HepG2 (cell line): Measurements from ENCODE around the gene PRM3. TPM values are rescaled to one million over a fixed set of nuclear protein-coding genes. Genes with fewer than 3 reads are reported as not detected.
A peak's percentile ranks its signal among the peaks of the same experiment; 100 is the strongest.

Experiments used
- ATAC-seq: fragments of 200-7000 bp; cut with Tn5 transposase; 3 replicates; pipeline ENCODE4 v1.9.1; 2020; ENCODE audit warnings: mild to moderate bottlenecking, moderate library complexity
- BruUV-seq: library from RNA; stranded (reverse); fragments of 400-500 nt; replicated peaks from 2 replicates; lab custom pipeline; 2021; lab: Mats Ljungman, UMichigan
- CTCF ChIA-PET: fragments of 300-600 bp; formaldehyde crosslinking; extraction: SDS; loops from one replicate; lab custom pipeline; 2021; ENCODE audit warnings: low total read pairs, inconsistent platforms, low intra/inter-chr PET ratio; lab: Yijun Ruan, JAX
- POLR2A ChIA-PET: fragments of 350-600 bp; sonication (Branson Sonifier 250); formaldehyde crosslinking; loops from one replicate; lab custom pipeline; 2020; ENCODE audit warnings: antibody characterized with exemption, inconsistent platforms; lab: Yijun Ruan, JAX
- DNase-seq: peaks from one replicate; pipeline ENCODE4 v3.0.0-alpha.2; 2015; ENCODE audit warnings: low spot score
- FAIRE-seq: peaks from 3 replicates; lab custom pipeline; 2011; peaks lifted over from hg19 to GRCh38; lab: Jason Lieb, UNC
- H2AFZ ChIP-seq: one replicate; pipeline ENCODE4 v1.6.1; 2011; ENCODE audit warnings: low read length, inconsistent platforms
- H3K27ac ChIP-seq: fragments of 300-600 bp; 3 replicates; pipeline ENCODE4 v1.8.0; 2011; ENCODE audit warnings: mixed run types, mild to moderate bottlenecking, mixed read lengths, low read length, inconsistent platforms; ENCODE audit not compliant: insufficient read depth; ENCODE audit errors: extremely low read length
- H3K27me3 ChIP-seq, 2 experiments: fragments of 200-600 bp in 1 of 2; 2 replicates in 1 of 2; 3 replicates in 1 of 2; pipeline versions ENCODE4 v1.6.0 to v1.8.0; 2011; ENCODE audit warnings: low read length in 2 of 2, mild to moderate bottlenecking in 2 of 2, moderate library complexity in 2 of 2, inconsistent platforms in 1 of 2; ENCODE audit not compliant: insufficient read depth in 2 of 2, control insufficient read depth in 1 of 2
- H3K36me3 ChIP-seq, 2 experiments: fragments of 200-600 bp in 1 of 2; replicated peaks in 1 of 2; 2 replicates in 1 of 2; 3 replicates in 1 of 2; pipeline versions ENCODE4 v1.5.1 to v1.8.0; 2011; ENCODE audit warnings: low read length in 2 of 2, inconsistent platforms in 1 of 2; ENCODE audit not compliant: insufficient read depth in 2 of 2, control insufficient read depth in 1 of 2
- H3K4me1 ChIP-seq: 2 replicates; pipeline ENCODE4 v1.5.1; 2012; ENCODE audit warnings: low read length, inconsistent platforms; ENCODE audit not compliant: insufficient read depth
- H3K4me2 ChIP-seq: 2 replicates; pipeline ENCODE4 v1.6.0; 2011; ENCODE audit warnings: low read depth, low read length, inconsistent platforms
- H3K4me3 ChIP-seq, 3 experiments: fragments of 200-600 bp in 1 of 3; sonication (generic), shearing (Covaris generic) in 1 of 3; replicated peaks in 1 of 3; 2 replicates each; pipeline ENCODE4 v1.5.1; 2011 to 2016; ENCODE audit warnings: low read length in 3 of 3, inconsistent platforms in 2 of 3, low read depth in 2 of 3, mild to moderate bottlenecking in 2 of 3, control low read depth in 1 of 3, mixed read lengths in 1 of 3; ENCODE audit not compliant: insufficient read depth in 1 of 3
- H3K79me2 ChIP-seq: one replicate; pipeline ENCODE4 v1.6.1; 2011; ENCODE audit warnings: low read length, inconsistent platforms; ENCODE audit not compliant: insufficient read depth
- H3K9ac ChIP-seq: 2 replicates; pipeline ENCODE4 v1.6.0; 2011; ENCODE audit warnings: mild to moderate bottlenecking, low read depth, low read length, inconsistent platforms; ENCODE audit not compliant: insufficient read depth
- H3K9me3 ChIP-seq: 2 replicates; pipeline ENCODE4 v1.5.1; 2012; ENCODE audit warnings: mild to moderate bottlenecking, low read length
- H4K20me1 ChIP-seq: 2 replicates; pipeline ENCODE4 v1.6.0; 2011; ENCODE audit warnings: inconsistent platforms, mild to moderate bottlenecking, low read length, moderate library complexity; ENCODE audit not compliant: insufficient read depth
- CBX1 ChIP-seq: IDR thresholded peaks from one replicate; pipeline ENCODE4 v1.6.1; 2016; ENCODE audit warnings: antibody characterized with exemption, low read depth
- HMGA1 ChIP-seq: sonication (generic); formaldehyde crosslinking; conservative IDR thresholded peaks from 2 replicates; pipeline ENCODE4 v1.4.0; 2020; ENCODE audit warnings: missing genetic modification reagents
- LCORL ChIP-seq, 2 experiments: fragments of 450-650 bp in 1 of 2; sonication (generic) in 1 of 2; formaldehyde crosslinking in 1 of 2; IDR thresholded peaks; 2 replicates each; pipeline versions ENCODE4 v1.5.0 to v1.6.1; 2017 to 2020; ENCODE audit warnings: antibody characterized with exemption in 1 of 2, missing genetic modification reagents in 1 of 2
- NFATC3 ChIP-seq: sonication (generic); formaldehyde crosslinking; IDR thresholded peaks from 2 replicates; pipeline ENCODE4 v1.5.1; 2020; ENCODE audit warnings: mild to moderate bottlenecking, missing genetic modification reagents
- NFIC ChIP-seq: IDR thresholded peaks from 2 replicates; pipeline ENCODE4 v1.6.1; 2012; ENCODE audit warnings: mild to moderate bottlenecking, low read length, inconsistent platforms
- NRL ChIP-seq: sonication (generic); formaldehyde crosslinking; IDR thresholded peaks from 2 replicates; pipeline ENCODE4 v1.5.0; 2020; ENCODE audit warnings: missing genetic modification reagents, mild to moderate bottlenecking, moderate library complexity, borderline replicate concordance
- SYNCRIP ChIP-seq: fragments of 200-400 bp; formaldehyde crosslinking; IDR thresholded peaks from 2 replicates; pipeline ENCODE4 v1.6.1; 2018; ENCODE audit warnings: mild to moderate bottlenecking, low read depth, low read length; ENCODE audit not compliant: insufficient read depth
- ZKSCAN5 ChIP-seq: sonication (generic); formaldehyde crosslinking; IDR thresholded peaks from 2 replicates; pipeline ENCODE4 v1.5.1; 2020; ENCODE audit warnings: mild to moderate bottlenecking, missing genetic modification reagents
- ZNF274 ChIP-seq: sonication (generic); formaldehyde crosslinking; IDR thresholded peaks from 2 replicates; pipeline ENCODE4 v1.5.1; 2020; ENCODE audit warnings: mild to moderate bottlenecking, missing genetic modification reagents
- ZNF468 ChIP-seq: sonication (generic); formaldehyde crosslinking; IDR thresholded peaks from 2 replicates; pipeline ENCODE4 v1.8.0; 2022; ENCODE audit warnings: mild to moderate bottlenecking, moderate library complexity, missing genetic modification reagents
- ZNF563 ChIP-seq: sonication (generic); formaldehyde crosslinking; IDR thresholded peaks from 2 replicates; pipeline ENCODE4 v1.8.0; 2022; ENCODE audit warnings: mild to moderate bottlenecking, moderate library complexity, missing genetic modification reagents
- ZNF687 ChIP-seq: sonication (generic); formaldehyde crosslinking; IDR thresholded peaks from 2 replicates; pipeline ENCODE4 v1.5.1; 2020; ENCODE audit warnings: mild to moderate bottlenecking, missing genetic modification reagents, moderate library complexity
- WGBS: methylation state at CpG from one replicate; pipeline ENCODE4 v1.1.6; 2017; ENCODE audit warnings: low lambda C conversion rate; 5-methylcytosine and 5-hydroxymethylcytosine counted together
- in situ Hi-C: cut with HindIII; loops from 2 replicates; pipeline ENCODE4 v1.10.0; 2017; ENCODE audit warnings: low pct_unique_long_range_greater_than_20kb; ENCODE audit not compliant: extremely low pct_ligation_motif_present
- intact Hi-C: fragments of 100-400 bp; cut with micrococcal nuclease; formaldehyde crosslinking; loops from one replicate; pipeline ENCODE4 v1.10.0; 2022; ENCODE audit not compliant: unreplicated experiment
- polyA plus RNA-seq, 8 experiments: library from polyadenylated mRNA; depleted of rRNA in 3 of 8; stranded (reverse) in 7 of 8; unstranded in 1 of 8; fragments of >200 nt; fragmentation: Illumina TruSeq in 4 of 8; extraction: Trizol in 4 of 8; gene quantifications; 2 replicates each; pipeline versions ENCODE4 v1.2.1 to v1.2.3, GENCODE V29; 2011 to 2016; ENCODE audit warnings: low read depth in 4 of 8, missing spikeins in 1 of 8, mixed read lengths in 1 of 8; ENCODE audit not compliant: insufficient read depth in 1 of 8
- total RNA-seq, 5 experiments: library from RNA; depleted of rRNA; stranded (reverse); fragments of >200 nt; fragmentation: Illumina TruSeq; extraction: Trizol; gene quantifications; 2 replicates each; pipeline ENCODE4 v1.2.3, GENCODE V29; 2016; ENCODE audit warnings: low read depth in 1 of 5
- TF ChIP-seq, protein P1 (sequence below): IDR thresholded peaks from 2 replicates; pipeline ENCODE4 v1.6.1; 2016; ENCODE audit warnings: low read depth, missing genetic modification reagents, missing compliant biosample characterization
- TF ChIP-seq, protein P2 (sequence below): sonication (generic); formaldehyde crosslinking; IDR thresholded peaks from 2 replicates; pipeline ENCODE4 v1.8.0; 2023; ENCODE audit warnings: mild to moderate bottlenecking, missing genetic modification reagents

Gene PRM3
- total and polyA plus RNA-seq, 2 of the 13 experiments (the other 11 are each of a cell fraction or from before 2014, with no cell fraction given): not detected

GRCh38 chr16:11268921-11269375 lies 4.5 kb downstream of the PRM3 start, which contains the start of gene TNP2:
TNP2 (minus strand) TSS chr16:11269325; CDS start chr16:11269262, 63 bp downstream.
- no peak within 1 kb of the TSS; the same call in 1 of the 2 replicates for H3K9ac ChIP-seq
- no peak for DNase-seq
- ChIA-PET POLR2A (interaction anchor here (1.3 to 14.0 kb wide), 3 partner anchors 10 to 39 kb away, joined by 4 to 351 read pairs (median 21); partner anchors contain the start of gene SOCS1), CTCF (no interaction called here)
- peaks cover 5% of the 10 kb centered on the region; the same call in 1 of the 2 replicates for H3K9me3 ChIP-seq
- no peaks in the 10 kb centered on the region for H3K27me3 ChIP-seq
- 96% methylated on average over 11 of the region's 11 CpGs for WGBS
- no TSS peak for BruUV-seq
- no peaks in the 10 kb centered on the region for H3K79me2 ChIP-seq
- H3K4me3 ChIP-seq: no peak within 1 kb of the TSS
- no peak for ATAC-seq
- FAIRE-seq: no peak
- H3K27ac ChIP-seq: peak within 1 kb of the TSS; percentile 58
- intact Hi-C loops (no loop called here), in situ Hi-C loops (no loop called here)
- H3K4me2 ChIP-seq: no peak within 1 kb of the TSS
- peaks cover 89% of the 10 kb centered on the region for H3K4me1 ChIP-seq
- no peaks in the 10 kb centered on the region for H4K20me1 ChIP-seq
- H2AFZ ChIP-seq: no peak within 1 kb of the TSS
- no peaks in the 10 kb centered on the region for H3K36me3 ChIP-seq
- TF ChIP-seq NFATC3 (CRISPR knock-in tag) (no peak), LCORL (IDR thresholded peaks at IDR 0.05) (no peak), LCORL (CRISPR knock-in tag; IDR thresholded peaks at IDR 0.05) (no peak), ZNF687 (CRISPR knock-in tag) (peak; percentile 30; the same call in 1 of the 2 replicates), ZNF468 (no peak), NFIC (no peak), SYNCRIP (no peak), ZNF274 (CRISPR knock-in tag) (0 out of 2 replicates have a peak, but pooled peaks have one; percentile 30), CBX1 (no peak), NRL (peak; percentile 32; the same call in 1 of the 2 replicates), HMGA1 (CRISPR knock-in tag) (no peak), ZKSCAN5 (no peak), ZNF563 (CRISPR knock-in tag) (0 out of 2 replicates have a peak, but pooled peaks have one; percentile 5)
- TF ChIP-seq, protein P1, sequence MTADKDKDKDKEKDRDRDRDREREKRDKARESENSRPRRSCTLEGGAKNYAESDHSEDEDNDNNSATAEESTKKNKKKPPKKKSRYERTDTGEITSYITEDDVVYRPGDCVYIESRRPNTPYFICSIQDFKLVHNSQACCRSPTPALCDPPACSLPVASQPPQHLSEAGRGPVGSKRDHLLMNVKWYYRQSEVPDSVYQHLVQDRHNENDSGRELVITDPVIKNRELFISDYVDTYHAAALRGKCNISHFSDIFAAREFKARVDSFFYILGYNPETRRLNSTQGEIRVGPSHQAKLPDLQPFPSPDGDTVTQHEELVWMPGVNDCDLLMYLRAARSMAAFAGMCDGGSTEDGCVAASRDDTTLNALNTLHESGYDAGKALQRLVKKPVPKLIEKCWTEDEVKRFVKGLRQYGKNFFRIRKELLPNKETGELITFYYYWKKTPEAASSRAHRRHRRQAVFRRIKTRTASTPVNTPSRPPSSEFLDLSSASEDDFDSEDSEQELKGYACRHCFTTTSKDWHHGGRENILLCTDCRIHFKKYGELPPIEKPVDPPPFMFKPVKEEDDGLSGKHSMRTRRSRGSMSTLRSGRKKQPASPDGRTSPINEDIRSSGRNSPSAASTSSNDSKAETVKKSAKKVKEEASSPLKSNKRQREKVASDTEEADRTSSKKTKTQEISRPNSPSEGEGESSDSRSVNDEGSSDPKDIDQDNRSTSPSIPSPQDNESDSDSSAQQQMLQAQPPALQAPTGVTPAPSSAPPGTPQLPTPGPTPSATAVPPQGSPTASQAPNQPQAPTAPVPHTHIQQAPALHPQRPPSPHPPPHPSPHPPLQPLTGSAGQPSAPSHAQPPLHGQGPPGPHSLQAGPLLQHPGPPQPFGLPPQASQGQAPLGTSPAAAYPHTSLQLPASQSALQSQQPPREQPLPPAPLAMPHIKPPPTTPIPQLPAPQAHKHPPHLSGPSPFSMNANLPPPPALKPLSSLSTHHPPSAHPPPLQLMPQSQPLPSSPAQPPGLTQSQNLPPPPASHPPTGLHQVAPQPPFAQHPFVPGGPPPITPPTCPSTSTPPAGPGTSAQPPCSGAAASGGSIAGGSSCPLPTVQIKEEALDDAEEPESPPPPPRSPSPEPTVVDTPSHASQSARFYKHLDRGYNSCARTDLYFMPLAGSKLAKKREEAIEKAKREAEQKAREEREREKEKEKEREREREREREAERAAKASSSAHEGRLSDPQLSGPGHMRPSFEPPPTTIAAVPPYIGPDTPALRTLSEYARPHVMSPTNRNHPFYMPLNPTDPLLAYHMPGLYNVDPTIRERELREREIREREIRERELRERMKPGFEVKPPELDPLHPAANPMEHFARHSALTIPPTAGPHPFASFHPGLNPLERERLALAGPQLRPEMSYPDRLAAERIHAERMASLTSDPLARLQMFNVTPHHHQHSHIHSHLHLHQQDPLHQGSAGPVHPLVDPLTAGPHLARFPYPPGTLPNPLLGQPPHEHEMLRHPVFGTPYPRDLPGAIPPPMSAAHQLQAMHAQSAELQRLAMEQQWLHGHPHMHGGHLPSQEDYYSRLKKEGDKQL (CRISPR knock-in tag): no peak
- TF ChIP-seq, protein P2, sequence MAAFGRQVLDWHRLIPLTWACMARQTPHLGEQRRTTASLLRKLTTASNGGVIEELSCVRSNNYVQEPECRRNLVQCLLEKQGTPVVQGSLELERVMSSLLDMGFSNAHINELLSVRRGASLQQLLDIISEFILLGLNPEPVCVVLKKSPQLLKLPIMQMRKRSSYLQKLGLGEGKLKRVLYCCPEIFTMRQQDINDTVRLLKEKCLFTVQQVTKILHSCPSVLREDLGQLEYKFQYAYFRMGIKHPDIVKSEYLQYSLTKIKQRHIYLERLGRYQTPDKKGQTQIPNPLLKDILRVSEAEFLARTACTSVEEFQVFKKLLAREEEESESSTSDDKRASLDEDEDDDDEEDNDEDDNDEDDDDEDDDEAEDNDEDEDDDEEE (CRISPR knock-in tag): no peak
